HUES48 (cell line): ENCODE results near the gene PLEKHA4.
"Not testable (repeated sequence)": the region's sequence is repeated elsewhere in the genome, so short reads cannot be mapped to it uniquely, and the experiment has no call there.

Source experiments
- H3K27ac ChIP-seq: one replicate; pipeline ENCODE4 v1.7.0; 2013; ENCODE audit warnings: low read depth, low read length, inconsistent platforms
- H3K27me3 ChIP-seq: 2 replicates; pipeline ENCODE4 v1.6.1; 2013; ENCODE audit warnings: mild to moderate bottlenecking, low read length; ENCODE audit not compliant: control insufficient read depth, insufficient read depth
- H3K36me3 ChIP-seq: 2 replicates; pipeline ENCODE4 v1.6.1; 2013; ENCODE audit warnings: low read length; ENCODE audit not compliant: control insufficient read depth, insufficient read depth
- H3K4me1 ChIP-seq: 2 replicates; pipeline ENCODE4 v1.6.1; 2013; ENCODE audit warnings: mild to moderate bottlenecking, low read length; ENCODE audit not compliant: control insufficient read depth, insufficient read depth
- H3K4me3 ChIP-seq: 2 replicates; pipeline ENCODE4 v1.5.1; 2013; ENCODE audit warnings: mild to moderate bottlenecking, low read depth, low read length
- H3K9ac ChIP-seq: 2 replicates; pipeline ENCODE4 v1.6.1; 2013; ENCODE audit warnings: mild to moderate bottlenecking, low read depth, low read length, moderate library complexity
- H3K9me3 ChIP-seq: 2 replicates; pipeline ENCODE4 v1.6.1; 2013; ENCODE audit warnings: low read length; ENCODE audit not compliant: control insufficient read depth, insufficient read depth

The PLEKHA4 gene

GRCh38 chr19:48859711-48860572 lies 8.5 kb downstream of the PLEKHA4 start:
- no peaks in the 10 kb centered on the region for H3K27me3 ChIP-seq
- no peak overlapping the region for H3K9ac ChIP-seq
- no peaks in the 10 kb centered on the region for H3K36me3 ChIP-seq
- no peak overlapping the region for H3K27ac ChIP-seq
- H3K4me3 ChIP-seq, result no peak overlapping the region
- no peaks in the 10 kb centered on the region for H3K4me1 ChIP-seq
- H3K9me3 ChIP-seq, result no peaks in the 10 kb centered on the region

- Histone ChIP-seq H3K4me3 (no peak overlapping the region), H3K9ac (no peak overlapping the region), H3K27ac (no peak overlapping the region), H3K9me3 (no peaks in the 10 kb centered on the region), H3K4me1 (no peaks in the 10 kb centered on the region), H3K36me3 (no peaks in the 10 kb centered on the region), H3K27me3 (no peaks in the 10 kb centered on the region)
These were observed 9.3 kb downstream of the PLEKHA4 start for GRCh38 chr19:48858984-48859710.

- Histone ChIP-seq H3K9me3 (no peaks in the 10 kb centered on the region), H3K27me3 (no peaks in the 10 kb centered on the region), H3K4me1 (no peaks in the 10 kb centered on the region), H3K9ac (no peak overlapping the region), H3K4me3 (no peak overlapping the region), H3K27ac (no peak overlapping the region), H3K36me3 (peaks cover 3% of the 10 kb centered on the region; the same call in 1 of the 2 replicates)
These were observed 11.5 kb downstream of the PLEKHA4 start for GRCh38 chr19:48856921-48857320.

GRCh38 chr19:48854103-48854502 lies 14.3 kb downstream of the PLEKHA4 start:
- no peaks in the 10 kb centered on the region for H3K9me3 ChIP-seq
- H3K9ac ChIP-seq, result no peak overlapping the region
- H3K27ac ChIP-seq, result no peak overlapping the region
- no peaks in the 10 kb centered on the region for H3K27me3 ChIP-seq
- H3K36me3 ChIP-seq, result peaks cover 3% of the 10 kb centered on the region; the same call in 1 of the 2 replicates
- H3K4me3 ChIP-seq, result no peak overlapping the region
- no peaks in the 10 kb centered on the region for H3K4me1 ChIP-seq

- Histone ChIP-seq H3K9me3 (no peaks in the 10 kb centered on the region), H3K4me1 (no peaks in the 10 kb centered on the region), H3K27ac (no peak overlapping the region), H3K36me3 (peaks cover 3% of the 10 kb centered on the region; the same call in 1 of the 2 replicates), H3K9ac (no peak overlapping the region), H3K27me3 (no peaks in the 10 kb centered on the region), H3K4me3 (no peak overlapping the region)
These were observed 14.9 kb downstream of the PLEKHA4 start for GRCh38 chr19:48853483-48853882.

GRCh38 chr19:48852292-48852691 lies 16.1 kb downstream of the PLEKHA4 start:
- no peak overlapping the region for H3K27ac ChIP-seq
- H3K4me1 ChIP-seq, result no peaks in the 10 kb centered on the region
- no peaks in the 10 kb centered on the region for H3K27me3 ChIP-seq
- no peaks in the 10 kb centered on the region for H3K9me3 ChIP-seq
- H3K4me3 ChIP-seq, result no peak overlapping the region
- no peak overlapping the region for H3K9ac ChIP-seq
- H3K36me3 ChIP-seq, result peaks cover 3% of the 10 kb centered on the region; the same call in 1 of the 2 replicates

- not testable (repeated sequence) for H3K36me3 ChIP-seq, H3K27ac ChIP-seq, H3K4me3 ChIP-seq, H3K4me1 ChIP-seq, H3K9ac ChIP-seq, H3K27me3 ChIP-seq, H3K9me3 ChIP-seq
These were observed 21.8 kb downstream of the PLEKHA4 start for GRCh38 chr19:48846659-48847058.

- H3K4me1 ChIP-seq, result no peaks in the 10 kb centered on the region
- no peaks in the 10 kb centered on the region for H3K27me3 ChIP-seq
- no peak overlapping the region for H3K4me3 ChIP-seq
- H3K9ac ChIP-seq, result no peak overlapping the region
- H3K36me3 ChIP-seq, result peaks cover 8% of the 10 kb centered on the region
- H3K27ac ChIP-seq, result no peak overlapping the region
- no peaks in the 10 kb centered on the region for H3K9me3 ChIP-seq
These were observed 23.0 kb downstream of the PLEKHA4 start for GRCh38 chr19:48845384-48845783.

GRCh38 chr19:48844472-48844871 lies 23.9 kb downstream of the PLEKHA4 start:
- Histone ChIP-seq H3K36me3 (peaks cover 8% of the 10 kb centered on the region), H3K27ac (no peak overlapping the region), H3K9me3 (no peaks in the 10 kb centered on the region), H3K4me1 (no peaks in the 10 kb centered on the region), H3K9ac (no peak overlapping the region), H3K4me3 (no peak overlapping the region), H3K27me3 (no peaks in the 10 kb centered on the region)

- H3K4me1 ChIP-seq, result no peaks in the 10 kb centered on the region
- no peak overlapping the region for H3K9ac ChIP-seq
These were observed 25.6 kb downstream of the PLEKHA4 start for GRCh38 chr19:48842789-48843162.

GRCh38 chr19:48841571-48841970 lies 26.8 kb downstream of the PLEKHA4 start:
- H3K27ac ChIP-seq, result no peak overlapping the region
- no peaks in the 10 kb centered on the region for H3K27me3 ChIP-seq
- peaks cover 6% of the 10 kb centered on the region for H3K36me3 ChIP-seq
- no peaks in the 10 kb centered on the region for H3K9me3 ChIP-seq
- H3K4me1 ChIP-seq, result no peaks in the 10 kb centered on the region
- H3K9ac ChIP-seq, result no peak overlapping the region
- H3K4me3 ChIP-seq, result no peak overlapping the region

More at GRCh38 chr19:48842789-48843162, 25.6 kb downstream of the PLEKHA4 start:
- H3K27ac ChIP-seq, result no peak overlapping the region
- no peak overlapping the region for H3K4me3 ChIP-seq
- no peaks in the 10 kb centered on the region for H3K9me3 ChIP-seq
- peaks cover 8% of the 10 kb centered on the region for H3K36me3 ChIP-seq
- no peaks in the 10 kb centered on the region for H3K27me3 ChIP-seq
